ENCODE data around the gene KIFBP.

Gene KIFBP

DNA sequence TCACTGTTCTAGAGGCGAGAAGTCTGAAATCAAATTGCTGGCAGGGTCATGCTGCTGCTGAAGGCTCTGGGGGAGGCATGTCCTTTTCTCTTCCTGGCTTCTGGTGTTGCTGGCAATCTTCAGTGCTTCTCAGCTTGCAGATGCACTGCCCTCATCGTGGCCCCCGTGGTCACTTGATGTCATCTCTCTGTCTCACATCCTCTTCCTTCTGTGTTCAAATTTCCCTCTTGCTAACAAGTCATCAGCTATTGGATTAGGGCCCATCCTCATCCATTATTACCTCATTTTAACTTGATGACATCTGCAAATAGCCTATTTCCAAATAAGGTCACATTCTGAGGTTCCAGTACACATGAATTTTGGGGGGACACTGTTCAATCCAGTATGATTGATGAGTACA lies 62.7 kb downstream of the KIFBP start:
- no peak for DNase-seq (ENCODE audit: low read depth in 2 of 2)

DNA sequence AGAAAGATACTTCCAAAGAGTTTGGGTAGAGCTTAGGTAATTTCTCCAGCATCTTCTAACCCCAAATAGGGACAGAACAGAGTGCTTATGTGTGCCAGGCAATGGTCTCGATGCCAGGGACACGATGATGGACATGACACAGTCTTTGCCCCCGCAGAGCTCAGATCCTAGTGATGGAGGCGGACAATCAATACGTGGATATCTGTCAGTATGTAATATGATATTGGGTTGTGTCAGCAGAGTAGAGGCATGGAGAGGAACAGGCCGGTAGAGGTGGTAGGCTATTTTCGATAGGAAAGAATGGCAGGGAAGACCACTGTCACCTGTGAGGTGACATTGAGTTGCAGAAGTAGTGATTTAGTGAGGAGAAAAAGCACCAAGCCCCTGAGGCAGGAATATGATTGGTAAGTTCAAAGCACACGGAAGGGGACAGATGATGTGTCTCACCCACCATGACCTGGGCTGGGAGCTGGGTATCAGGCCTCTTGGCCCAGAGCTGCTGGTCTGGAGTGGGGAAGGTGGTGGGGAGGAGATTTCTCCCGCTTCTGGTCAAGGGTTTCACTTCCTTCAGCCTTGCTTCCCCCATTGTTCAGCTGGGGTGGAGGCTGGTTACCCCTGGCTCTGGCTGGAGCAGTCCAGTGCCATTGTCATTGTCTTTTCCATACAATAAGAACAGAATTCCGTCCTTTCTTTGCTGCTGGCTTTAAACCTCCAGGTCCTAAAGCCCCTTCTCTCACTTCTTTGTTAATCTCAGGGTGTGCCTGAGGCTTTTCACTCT lies 63.3 kb downstream of the KIFBP start:
- DNase-seq (ENCODE audit: low read depth in 2 of 2) = no peak

DNA sequence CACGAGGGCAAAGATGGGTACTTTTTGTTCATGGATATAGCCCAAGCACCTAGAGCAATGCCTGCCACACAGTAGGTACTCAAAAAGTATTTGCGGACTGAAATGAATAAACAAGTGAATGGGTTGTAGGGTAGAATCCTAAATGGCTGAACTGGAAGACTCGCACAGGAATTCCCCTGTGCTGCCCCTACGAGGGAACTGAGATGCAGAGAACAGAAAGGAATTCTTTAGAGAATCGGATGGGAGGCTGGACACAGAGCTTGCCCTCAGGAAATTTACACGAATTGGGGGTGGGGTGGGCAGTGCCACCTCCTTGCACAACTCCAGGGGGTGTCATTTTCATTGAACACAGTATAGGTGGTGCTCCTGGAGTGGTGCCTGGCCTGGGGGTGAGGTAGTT lies 64.1 kb downstream of the KIFBP start:
- no peak for DNase-seq (ENCODE audit: low read depth in 2 of 2)

- DNase-seq (ENCODE audit: low read depth in 2 of 2) = no peak
Observed at GRCh38 chr10:69055241-69055640, 66.6 kb downstream of the KIFBP start.

DNA sequence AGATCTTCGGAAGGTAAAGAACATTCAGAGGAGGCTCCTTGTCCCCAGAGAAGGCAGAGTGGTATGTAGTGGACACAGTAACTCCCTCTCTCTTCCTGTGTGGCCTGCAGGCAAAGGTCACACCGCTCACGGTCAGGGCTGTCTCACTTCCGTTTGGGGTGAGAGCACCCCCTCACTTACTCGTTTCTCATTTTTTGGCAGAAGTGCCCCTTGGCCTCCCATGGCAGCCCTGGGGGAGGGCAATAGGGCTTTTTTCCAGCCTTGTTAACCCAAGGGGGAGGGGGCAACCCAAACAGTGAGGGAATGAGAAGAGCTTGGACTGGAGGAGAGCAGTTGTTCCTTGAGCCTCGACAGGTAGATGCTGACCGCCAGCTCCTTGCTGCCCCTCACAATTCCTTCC lies 67.5 kb downstream of the KIFBP start:
- no peak for DNase-seq (ENCODE audit: low read depth in 2 of 2)

DNA sequence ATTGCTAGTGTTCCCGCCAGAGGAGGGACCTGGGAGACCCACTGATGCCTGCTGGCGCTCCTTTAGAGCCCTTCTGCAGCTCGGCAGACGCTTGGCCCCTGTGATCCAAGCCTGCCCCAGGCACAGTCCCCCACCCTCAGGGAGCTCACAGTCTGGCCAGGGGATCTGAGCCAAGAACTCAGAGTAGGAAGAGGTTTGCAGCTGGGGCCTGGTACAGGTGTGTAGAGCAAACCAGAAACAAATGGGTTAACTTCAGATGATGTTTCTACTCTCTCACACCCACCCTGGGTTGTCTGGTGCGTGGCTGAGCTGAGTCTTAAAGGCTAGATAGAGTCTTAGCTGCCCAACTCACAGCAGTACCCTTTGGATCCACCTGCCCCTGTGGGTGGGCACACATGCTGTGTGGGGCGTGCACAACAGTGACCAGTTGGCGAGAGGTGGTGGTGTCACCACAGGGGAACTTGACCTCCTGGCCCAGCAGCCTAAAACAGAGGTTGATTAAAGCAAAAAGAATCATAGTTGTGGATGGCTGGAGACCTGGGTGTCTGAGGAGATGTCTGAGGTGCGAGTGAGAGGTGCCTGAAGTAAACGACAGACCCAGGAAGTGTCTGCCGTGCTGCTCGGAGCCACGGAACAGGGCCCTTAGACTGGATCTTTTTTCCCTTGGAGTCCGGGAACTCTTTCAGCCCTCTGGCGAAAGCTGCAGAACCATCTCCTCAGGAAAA lies 68.1 kb downstream of the KIFBP start:
- no peak for DNase-seq (ENCODE audit: low read depth in 2 of 2)

DNA sequence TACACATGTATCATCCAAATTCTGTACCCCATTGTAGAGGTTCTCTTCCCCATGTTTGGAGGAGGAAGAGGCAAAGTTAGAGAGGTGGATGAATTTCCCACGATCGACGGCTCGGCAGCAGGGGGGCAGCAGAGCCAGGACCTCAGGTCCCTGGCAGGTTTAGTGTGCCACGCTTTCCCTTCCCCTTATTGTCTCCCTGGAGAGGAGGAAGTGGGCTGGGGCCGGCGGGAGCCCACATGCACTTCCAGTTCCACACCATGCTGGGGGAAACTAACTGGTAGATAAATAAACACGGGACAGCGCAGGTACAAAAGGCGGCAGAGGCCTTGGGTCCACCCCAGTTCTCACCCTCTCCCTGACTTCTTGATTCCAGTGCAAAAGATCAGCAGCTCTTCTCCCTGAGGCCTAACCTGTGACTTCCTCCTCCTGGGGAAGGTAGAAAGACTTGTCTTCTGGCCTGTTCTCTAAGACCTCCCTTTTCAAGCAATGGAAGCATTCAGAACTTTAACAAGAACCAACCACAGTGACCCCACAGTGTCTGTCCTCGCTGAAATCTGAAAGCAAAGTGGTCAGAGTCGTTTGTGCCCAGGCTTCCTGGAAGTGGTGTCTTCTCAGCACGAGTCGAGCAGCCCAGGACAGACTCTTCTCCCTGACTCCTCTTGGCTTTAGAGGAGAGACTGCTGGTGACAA lies 68.8 kb downstream of the KIFBP start:
- DNase-seq (ENCODE audit: low read depth in 2 of 2) = no peak

DNA sequence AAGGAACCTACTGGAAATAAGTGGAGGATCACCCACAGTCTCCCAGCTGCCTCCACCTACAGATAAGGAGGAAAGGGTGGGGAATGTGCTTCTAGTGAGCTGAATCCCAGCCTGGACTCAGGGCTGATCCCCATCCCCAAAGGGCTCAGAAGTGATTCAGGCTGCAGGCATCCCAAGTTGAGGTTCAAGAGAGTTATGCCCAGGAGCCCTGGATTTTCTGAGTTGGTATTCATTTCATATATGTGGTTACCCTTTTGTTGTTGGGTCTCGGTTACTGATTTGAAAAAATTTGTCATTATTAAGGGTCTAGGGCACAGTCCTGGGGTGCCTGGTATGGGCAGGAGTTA lies 69.3 kb downstream of the KIFBP start:
- DNase-seq (ENCODE audit: low read depth in 2 of 2) = no peak

DNA sequence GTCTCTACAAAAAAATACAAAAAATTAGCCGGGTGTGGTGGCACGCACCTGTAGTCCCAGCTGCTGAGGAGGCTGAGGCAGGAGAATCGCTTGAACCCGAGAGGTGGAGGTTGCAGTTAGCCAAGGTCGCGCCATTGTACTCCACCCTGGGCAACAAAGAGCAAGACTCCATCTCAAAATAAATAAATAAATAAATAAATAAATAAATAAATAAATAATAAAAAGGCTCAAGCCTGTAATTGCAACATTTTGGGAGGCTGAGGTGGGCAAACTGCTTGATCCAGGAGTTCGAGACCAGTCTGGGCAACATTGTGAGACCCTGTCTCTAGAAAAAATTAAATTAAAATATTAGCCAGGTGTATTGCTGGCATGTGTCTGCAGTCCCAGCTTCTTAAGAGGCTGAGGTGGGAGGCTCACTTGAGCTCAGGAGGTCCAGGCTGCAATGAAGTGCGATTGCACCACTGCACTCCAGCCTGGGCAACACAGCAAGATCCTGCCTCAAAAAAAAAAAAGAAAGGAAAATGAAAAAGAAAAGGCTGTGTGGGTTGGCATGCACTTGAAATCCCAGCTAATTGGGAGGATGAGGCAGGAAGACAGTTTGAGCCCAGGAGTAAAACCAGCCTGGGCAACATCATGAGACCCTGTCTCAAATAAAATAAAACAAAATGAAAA lies 71.7 kb downstream of the KIFBP start:
- DNase-seq (ENCODE audit: low read depth in 2 of 2) = no peak

GRCh38 chr10:69061305-69062161 lies 72.9 kb downstream of the KIFBP start:
- DNase-seq (ENCODE audit: low read depth in 2 of 2) = peak; percentile 91 to 92

GRCh38 chr10:69062901-69063300 lies 74.3 kb downstream of the KIFBP start:
- no peak for DNase-seq (ENCODE audit: low read depth in 2 of 2)

- no peak for DNase-seq (ENCODE audit: low read depth in 2 of 2)
Observed at GRCh38 chr10:69064762-69065328, 76.2 kb downstream of the KIFBP start.

DNA sequence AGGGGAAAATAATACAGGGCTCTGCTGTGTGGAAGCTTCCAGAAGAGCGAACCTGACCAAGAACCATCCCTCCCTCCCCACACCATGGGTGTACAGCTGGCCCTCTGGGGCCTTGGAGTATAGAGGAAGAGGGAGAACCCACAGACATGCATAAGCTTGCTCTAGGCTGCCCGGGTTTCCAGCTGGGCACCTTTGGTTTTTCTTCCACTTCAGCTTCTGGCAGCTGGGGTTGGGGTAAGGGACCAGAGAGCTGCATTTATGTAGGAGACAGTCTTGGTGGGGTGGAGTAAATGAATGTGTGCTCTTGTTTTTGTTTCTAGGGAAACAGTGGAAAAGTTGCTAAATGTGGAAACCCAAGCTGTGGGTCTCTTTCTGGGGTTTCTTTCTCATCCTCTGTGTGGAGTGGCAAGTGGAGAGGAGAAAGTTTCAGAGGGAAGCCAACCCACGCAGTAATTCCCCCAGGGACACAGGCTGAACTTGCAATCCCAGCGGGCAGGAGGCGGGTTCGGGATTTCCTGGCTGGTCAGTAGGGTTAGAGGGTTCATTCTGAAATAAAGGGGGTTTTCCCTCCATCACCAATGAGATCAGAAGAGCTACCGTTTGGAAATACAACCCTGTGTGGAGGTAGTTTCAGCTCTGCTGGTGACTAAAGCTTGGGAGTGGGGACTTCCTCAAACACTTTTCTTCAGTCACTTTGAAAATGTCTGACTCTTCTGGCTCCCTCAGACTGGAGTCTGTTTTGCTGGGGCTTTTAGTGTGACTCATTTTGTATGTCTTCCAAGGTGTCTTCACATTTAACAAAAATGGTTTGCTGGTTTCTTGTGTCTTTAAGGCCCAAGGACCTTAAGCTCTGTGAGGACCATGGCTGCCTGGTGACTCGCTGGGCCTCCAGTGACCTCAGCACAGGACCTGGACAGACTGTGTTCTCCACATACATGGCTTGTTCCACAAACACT lies 77.1 kb downstream of the KIFBP start:
- no peak for DNase-seq (ENCODE audit: low read depth in 2 of 2)

All from fibroblast of skin of left quadriceps (primary cell).